ENCODE data around the gene FANCE.

FANCE gene

DNA sequence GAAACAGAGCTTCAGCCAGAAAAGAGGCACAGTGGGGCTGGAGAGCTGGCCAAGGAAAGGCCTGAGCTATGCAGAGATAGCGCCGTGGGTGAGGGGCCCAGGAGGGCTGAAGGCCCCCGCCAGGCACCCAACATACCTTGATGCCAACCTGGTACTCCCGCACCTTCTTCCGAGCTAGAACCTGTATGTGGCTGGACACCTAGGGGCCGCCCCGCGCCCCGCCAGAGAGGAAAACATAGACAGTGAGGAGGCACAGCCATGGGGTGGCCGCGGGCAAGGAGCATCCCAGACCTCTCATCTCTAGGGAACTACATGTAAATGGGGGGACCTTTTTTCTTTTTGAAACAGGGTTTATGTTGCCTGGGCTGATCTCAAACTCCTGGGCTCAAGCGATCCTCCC is 28.0 kb downstream of the FANCE start:
- DNase-seq (ENCODE audit: low read depth, low spot score) = no peak
- no peak for TF ChIP-seq CTCF (IDR thresholded peaks at IDR 0.05; ENCODE audit: low read depth, low read length)
- in situ Hi-C loops (cut with HindIII; ENCODE audit: low sequenced_read_pairs) = no loop called here
- H3K4me3 ChIP-seq (ENCODE audit: low read depth, low read length) = no peak overlapping the region

- no peak for DNase-seq (ENCODE audit: low read depth, low spot score)
- in situ Hi-C loops (cut with HindIII; ENCODE audit: low sequenced_read_pairs) = no loop called here
- TF ChIP-seq CTCF (IDR thresholded peaks at IDR 0.05; ENCODE audit: low read depth, low read length) = no peak
- no peak overlapping the region for H3K4me3 ChIP-seq (ENCODE audit: low read depth, low read length)
Observed at GRCh38 chr6:35481226-35481625, 29.1 kb downstream of the FANCE start.

GRCh38 chr6:35483062-35483461 is 30.9 kb downstream of the FANCE start:
- TF ChIP-seq CTCF (IDR thresholded peaks at IDR 0.05; ENCODE audit: low read depth, low read length) = no peak
- in situ Hi-C loops (cut with HindIII; ENCODE audit: low sequenced_read_pairs) = no loop called here
- no peak overlapping the region for H3K4me3 ChIP-seq (ENCODE audit: low read depth, low read length)
- DNase-seq (ENCODE audit: low read depth, low spot score) = no peak

DNA sequence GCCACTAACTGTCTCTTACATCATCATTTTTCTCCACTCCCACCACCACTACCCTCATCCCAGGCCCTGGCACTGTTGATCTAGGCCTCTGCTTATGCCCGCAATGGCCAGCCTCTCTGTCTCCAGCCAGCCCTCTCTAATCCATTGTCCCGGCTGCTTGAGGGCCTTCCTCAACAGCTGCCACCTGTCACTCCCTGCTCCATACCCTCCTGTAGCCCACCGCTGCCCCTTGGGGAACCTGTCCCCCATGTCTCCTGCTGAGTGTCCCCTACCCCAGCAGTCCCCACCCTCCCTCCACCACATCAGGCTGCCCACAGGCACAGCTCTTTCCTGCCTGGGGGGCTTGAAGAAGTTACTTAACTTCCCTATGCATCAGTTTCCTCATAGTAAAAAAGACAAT is 31.4 kb downstream of the FANCE start:
- no peak overlapping the region for H3K4me3 ChIP-seq (ENCODE audit: low read depth, low read length)
- in situ Hi-C loops (cut with HindIII; ENCODE audit: low sequenced_read_pairs) = no loop called here
- no peak for TF ChIP-seq CTCF (IDR thresholded peaks at IDR 0.05; ENCODE audit: low read depth, low read length)
- no peak for DNase-seq (ENCODE audit: low read depth, low spot score)

- TF ChIP-seq CTCF (IDR thresholded peaks at IDR 0.05; ENCODE audit: low read depth, low read length) = no peak
- in situ Hi-C loops (cut with HindIII; ENCODE audit: low sequenced_read_pairs) = no loop called here
- no peak for DNase-seq (ENCODE audit: low read depth, low spot score)
- H3K4me3 ChIP-seq (ENCODE audit: low read depth, low read length) = no peak overlapping the region
Observed at GRCh38 chr6:35483893-35484645, 31.9 kb downstream of the FANCE start.

DNA sequence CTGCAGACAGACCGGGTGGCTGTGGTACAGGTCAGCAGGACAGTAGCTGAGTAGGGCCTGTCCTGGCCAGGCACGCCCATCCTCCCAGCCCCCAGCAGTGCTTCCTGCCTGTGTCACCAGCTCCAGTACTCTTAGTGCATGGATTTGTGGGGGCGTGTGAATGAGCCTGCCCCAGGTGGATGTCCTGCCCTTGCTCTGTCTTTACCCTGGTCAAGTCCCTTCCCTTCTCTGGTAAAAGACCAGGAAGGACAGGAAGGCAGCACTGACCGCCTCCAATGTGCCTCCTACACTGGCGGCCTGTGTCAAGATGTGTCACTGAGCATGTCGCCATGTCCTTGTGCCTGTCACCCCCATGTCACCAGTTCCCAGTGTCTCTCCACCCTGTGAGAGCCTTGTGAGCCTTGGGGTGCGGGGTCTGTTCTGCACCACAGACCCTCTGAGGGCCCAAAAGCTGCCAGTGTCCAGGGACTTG is 32.8 kb downstream of the FANCE start:
- in situ Hi-C loops (cut with HindIII; ENCODE audit: low sequenced_read_pairs) = no loop called here
- no peak for DNase-seq (ENCODE audit: low read depth, low spot score)

More for the DNA sequence above, 32.8 kb downstream of the FANCE start:
- H3K4me3 ChIP-seq (ENCODE audit: low read depth, low read length) = no peak overlapping the region
- no peak for TF ChIP-seq CTCF (IDR thresholded peaks at IDR 0.05; ENCODE audit: low read depth, low read length)
